HepG2 (cell line): ENCODE results near the gene TRIM62.

Experiments used
- ARID3A ChIP-seq: IDR thresholded peaks from 2 replicates; pipeline ENCODE4 v1.6.1; 2012; ENCODE audit warnings: low read depth, low read length, improper control_type of control experiment
- CBX1 ChIP-seq: IDR thresholded peaks from one replicate; pipeline ENCODE4 v1.6.1; 2016; ENCODE audit warnings: antibody characterized with exemption, low read depth
- CTCF ChIP-seq: sonication (generic); formaldehyde crosslinking; IDR thresholded peaks from 2 replicates; pipeline ENCODE4 v1.5.0; 2020; ENCODE audit warnings: mild to moderate bottlenecking, missing genetic modification reagents, moderate library complexity
- IKZF1 ChIP-seq: fragments of 450-650 bp; IDR thresholded peaks from 2 replicates; pipeline ENCODE4 v1.7.1; 2016
- PATZ1 ChIP-seq: sonication (generic); formaldehyde crosslinking; IDR thresholded peaks from 2 replicates; pipeline ENCODE4 v1.4.0; 2020; ENCODE audit warnings: missing genetic modification reagents
- POLR2A ChIP-seq, 2 experiments: IDR thresholded peaks; 2 replicates each; pipeline ENCODE4 v1.6.1; 2011; ENCODE audit warnings: low read depth in 2 of 2, low read length in 2 of 2, mild to moderate bottlenecking in 1 of 2, moderate library complexity in 1 of 2; ENCODE audit not compliant: insufficient read depth in 1 of 2
- PRPF4 ChIP-seq: fragments of 200-400 bp; formaldehyde crosslinking; IDR thresholded peaks from 2 replicates; pipeline ENCODE4 v1.6.1; 2016; ENCODE audit warnings: low read length, low read depth; ENCODE audit not compliant: poor library complexity, severe bottlenecking
- RFXANK ChIP-seq: IDR thresholded peaks from 2 replicates; pipeline ENCODE4 v1.6.1; 2016
- RORA ChIP-seq: sonication (generic); formaldehyde crosslinking; IDR thresholded peaks from 2 replicates; pipeline ENCODE4 v1.5.0; 2020; ENCODE audit warnings: mild to moderate bottlenecking, missing genetic modification reagents, moderate library complexity
- ZBTB4 ChIP-seq: sonication (generic); formaldehyde crosslinking; IDR thresholded peaks from 2 replicates; pipeline ENCODE4 v1.4.0; 2020; ENCODE audit warnings: missing genetic modification reagents, mild to moderate bottlenecking, borderline replicate concordance
- ZFP37 ChIP-seq: sonication (generic); formaldehyde crosslinking; IDR thresholded peaks from 2 replicates; pipeline ENCODE4 v1.4.0; 2020; ENCODE audit warnings: missing genetic modification reagents, borderline replicate concordance
- ZNF180 ChIP-seq: sonication (generic); formaldehyde crosslinking; IDR thresholded peaks from 2 replicates; pipeline ENCODE4 v1.4.0; 2020; ENCODE audit warnings: low read depth, missing genetic modification reagents, borderline replicate concordance
- ZNF407 ChIP-seq: sonication (generic); formaldehyde crosslinking; IDR thresholded peaks from one replicate; pipeline ENCODE4 v1.5.1; 2020; ENCODE audit warnings: mild to moderate bottlenecking, missing genetic modification reagents; ENCODE audit errors: not compliant biosample characterization

- TF ChIP-seq RFXANK (CRISPR knock-in tag): no peak
- no peak for TF ChIP-seq ARID3A
- no peak for TF ChIP-seq ZFP37 (CRISPR knock-in tag)
- TF ChIP-seq PRPF4: no peak
- TF ChIP-seq CTCF: no peak
- no peak for TF ChIP-seq IKZF1
- TF ChIP-seq ZBTB4 (CRISPR knock-in tag): no peak
- TF ChIP-seq POLR2A (IDR thresholded peaks at IDR 0.05; ENCODE audit: insufficient read depth in 1 of 2, low read depth in 2 of 2, low read length in 2 of 2): no peak
- TF ChIP-seq RORA (CRISPR knock-in tag): no peak
- TF ChIP-seq CBX1: no peak
- no peak for TF ChIP-seq ZNF407
- no peak for TF ChIP-seq ZNF180
- no peak for TF ChIP-seq PATZ1 (CRISPR knock-in tag)
Observed at GRCh38 chr1:33143698-33144097, 38.1 kb downstream of the TRIM62 start.
